ENCODE data around the gene PRKCB.

The PRKCB gene

GRCh38 chr16:24111724-24112302 lies 276.0 kb downstream of the PRKCB start:
- no peaks in the 10 kb centered on the region for H3K36me3 Mint-ChIP-seq (ENCODE audit: low read depth)
- no peak overlapping the region for H3K4me3 Mint-ChIP-seq
- no peaks in the 10 kb centered on the region for H3K9me3 Mint-ChIP-seq
- H3K27me3 Mint-ChIP-seq (ENCODE audit: low read depth), result no peaks in the 10 kb centered on the region
- H3K27ac Mint-ChIP-seq, result no peak overlapping the region
- DNase-seq (ENCODE audit: low spot score), result no peak
- no peaks in the 10 kb centered on the region for H3K4me1 Mint-ChIP-seq (ENCODE audit: low read depth)

DNA sequence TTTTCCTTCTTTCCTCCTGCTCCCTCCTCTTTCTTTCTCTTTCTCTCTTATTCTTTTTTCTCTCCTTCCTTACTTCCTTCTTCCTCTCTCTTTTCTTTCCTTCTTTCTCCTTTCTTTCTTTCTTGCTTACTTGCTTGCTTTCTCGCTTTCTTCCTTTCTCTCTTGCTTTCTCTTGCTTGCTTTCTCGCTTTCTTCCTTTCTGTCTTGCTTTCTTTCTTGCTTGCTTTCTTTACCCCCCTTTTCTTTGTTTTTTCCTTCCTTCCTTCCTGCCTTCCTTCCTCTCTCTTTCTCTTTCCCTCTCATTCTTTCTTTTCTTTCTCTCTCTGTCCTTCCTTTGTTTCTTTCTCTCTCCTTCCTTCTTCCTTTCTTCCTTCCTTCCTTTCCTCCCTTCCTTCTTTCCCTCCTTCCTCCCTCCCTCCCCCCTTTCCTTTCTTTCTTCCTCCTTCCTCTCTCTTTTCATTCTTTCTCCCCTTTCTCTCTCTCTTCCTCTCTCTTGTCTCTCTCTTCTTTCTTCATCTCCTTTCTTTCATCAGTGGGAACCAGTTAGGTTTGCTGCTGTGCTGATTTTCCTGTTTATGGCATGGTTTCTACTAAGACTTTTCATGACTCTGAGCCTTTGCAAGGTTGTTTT lies 277.4 kb downstream of the PRKCB start:
- peak overlapping the region; percentile 58 for H3K27ac Mint-ChIP-seq
- no peaks in the 10 kb centered on the region for H3K36me3 Mint-ChIP-seq (ENCODE audit: low read depth)
- H3K9me3 Mint-ChIP-seq, result no peaks in the 10 kb centered on the region
- H3K4me1 Mint-ChIP-seq (ENCODE audit: low read depth), result no peaks in the 10 kb centered on the region
- DNase-seq (ENCODE audit: low spot score), result no peak
- no peaks in the 10 kb centered on the region for H3K27me3 Mint-ChIP-seq (ENCODE audit: low read depth)
- no peak overlapping the region for H3K4me3 Mint-ChIP-seq

DNA sequence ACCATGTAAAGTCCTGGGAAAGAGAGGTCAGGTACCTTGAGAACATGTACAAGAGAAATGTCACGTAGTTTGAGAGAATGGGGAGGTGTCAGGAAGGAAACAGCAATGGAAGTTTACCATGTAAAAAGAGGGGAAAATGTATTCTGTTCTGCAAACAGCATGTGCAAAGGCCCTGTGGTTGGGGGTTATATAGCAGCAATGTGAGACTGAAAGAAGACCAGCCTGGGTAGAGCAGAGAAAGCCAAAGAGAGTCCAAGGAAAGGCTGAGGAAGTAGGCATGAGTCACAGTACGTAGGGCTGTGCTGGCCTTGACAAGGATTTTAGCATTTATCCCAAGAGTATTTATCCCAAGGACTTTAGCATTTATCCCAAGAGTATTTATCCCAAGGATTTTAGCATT lies 279.1 kb downstream of the PRKCB start:
- DNase-seq (ENCODE audit: low spot score), result no peak
- H3K27ac Mint-ChIP-seq, result no peak overlapping the region
- no peak overlapping the region for H3K4me3 Mint-ChIP-seq
- H3K9me3 Mint-ChIP-seq, result no peaks in the 10 kb centered on the region
- no peaks in the 10 kb centered on the region for H3K4me1 Mint-ChIP-seq (ENCODE audit: low read depth)
- H3K36me3 Mint-ChIP-seq (ENCODE audit: low read depth), result peaks cover 1% of the 10 kb centered on the region
- H3K27me3 Mint-ChIP-seq (ENCODE audit: low read depth), result no peaks in the 10 kb centered on the region

DNA sequence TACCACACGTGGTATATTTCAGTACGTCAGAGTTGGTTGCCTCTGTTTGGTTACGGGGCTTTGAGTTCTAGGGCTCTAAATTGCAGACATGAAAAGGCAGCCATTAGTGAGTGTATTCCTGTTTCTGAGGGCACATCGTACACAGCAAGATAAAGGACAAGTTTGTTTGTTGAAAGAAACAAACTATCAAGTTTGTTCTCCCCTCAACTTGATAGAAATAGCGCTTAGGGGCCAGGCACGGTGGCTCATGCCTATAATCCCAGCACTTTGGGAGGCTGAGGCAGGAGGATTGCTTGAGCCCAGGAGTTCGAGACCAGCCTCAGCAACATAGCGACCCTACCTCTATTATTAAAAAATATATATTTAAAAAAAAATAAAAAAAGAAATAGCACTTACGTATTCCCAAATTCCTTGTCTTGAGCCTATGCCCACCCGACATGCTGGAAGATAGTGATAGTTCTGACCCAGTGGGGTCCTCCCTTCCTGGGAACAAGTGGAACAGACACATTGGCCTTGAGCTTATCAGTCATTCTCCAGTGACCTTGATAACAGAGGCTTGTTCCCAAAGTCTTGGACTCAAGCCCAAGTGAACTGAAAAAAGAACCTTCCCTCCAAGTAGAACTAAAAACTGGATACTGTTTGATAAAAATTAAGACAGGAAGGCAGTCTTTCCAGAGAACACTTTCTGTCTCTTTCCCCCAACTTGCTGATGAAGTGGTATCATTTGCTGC lies 280.4 kb downstream of the PRKCB start:
- H3K27me3 Mint-ChIP-seq (ENCODE audit: low read depth), result no peaks in the 10 kb centered on the region
- H3K9me3 Mint-ChIP-seq, result no peaks in the 10 kb centered on the region
- peaks cover 3% of the 10 kb centered on the region for H3K36me3 Mint-ChIP-seq (ENCODE audit: low read depth)
- no peak overlapping the region for H3K27ac Mint-ChIP-seq
- no peaks in the 10 kb centered on the region for H3K4me1 Mint-ChIP-seq (ENCODE audit: low read depth)
- no peak overlapping the region for H3K4me3 Mint-ChIP-seq
- DNase-seq (ENCODE audit: low spot score), result no peak

- DNase-seq (ENCODE audit: low spot score), result no peak
- Mint-ChIP-seq H3K4me3 (no peak overlapping the region), H3K9me3 (no peaks in the 10 kb centered on the region), H3K4me1 (ENCODE audit: low read depth) (no peaks in the 10 kb centered on the region), H3K36me3 (ENCODE audit: low read depth) (peaks cover 3% of the 10 kb centered on the region), H3K27me3 (ENCODE audit: low read depth) (no peaks in the 10 kb centered on the region), H3K27ac (no peak overlapping the region)
Measured at GRCh38 chr16:24116989-24117388, 281.2 kb downstream of the PRKCB start.

- Mint-ChIP-seq H3K4me3 (no peak overlapping the region), H3K27ac (no peak overlapping the region), H3K36me3 (ENCODE audit: low read depth) (peaks cover 3% of the 10 kb centered on the region), H3K27me3 (ENCODE audit: low read depth) (no peaks in the 10 kb centered on the region), H3K4me1 (ENCODE audit: low read depth) (no peaks in the 10 kb centered on the region), H3K9me3 (no peaks in the 10 kb centered on the region)
- no peak for DNase-seq (ENCODE audit: low spot score)
Measured at GRCh38 chr16:24117680-24118079, 281.9 kb downstream of the PRKCB start.

- Mint-ChIP-seq H3K4me3 (no peak overlapping the region), H3K9me3 (no peaks in the 10 kb centered on the region), H3K36me3 (ENCODE audit: low read depth) (peaks cover 3% of the 10 kb centered on the region), H3K27ac (no peak overlapping the region), H3K27me3 (ENCODE audit: low read depth) (no peaks in the 10 kb centered on the region), H3K4me1 (ENCODE audit: low read depth) (no peaks in the 10 kb centered on the region)
- no peak for DNase-seq (ENCODE audit: low spot score)
Measured at GRCh38 chr16:24118126-24118821, 282.5 kb downstream of the PRKCB start.

GRCh38 chr16:24119807-24120206 lies 284.0 kb downstream of the PRKCB start:
- no peak overlapping the region for H3K27ac Mint-ChIP-seq
- H3K4me1 Mint-ChIP-seq (ENCODE audit: low read depth), result no peaks in the 10 kb centered on the region
- peaks cover 7% of the 10 kb centered on the region for H3K36me3 Mint-ChIP-seq (ENCODE audit: low read depth)
- no peak for DNase-seq (ENCODE audit: low spot score)
- no peak overlapping the region for H3K4me3 Mint-ChIP-seq
- H3K27me3 Mint-ChIP-seq (ENCODE audit: low read depth), result no peaks in the 10 kb centered on the region
- H3K9me3 Mint-ChIP-seq, result no peaks in the 10 kb centered on the region

DNA sequence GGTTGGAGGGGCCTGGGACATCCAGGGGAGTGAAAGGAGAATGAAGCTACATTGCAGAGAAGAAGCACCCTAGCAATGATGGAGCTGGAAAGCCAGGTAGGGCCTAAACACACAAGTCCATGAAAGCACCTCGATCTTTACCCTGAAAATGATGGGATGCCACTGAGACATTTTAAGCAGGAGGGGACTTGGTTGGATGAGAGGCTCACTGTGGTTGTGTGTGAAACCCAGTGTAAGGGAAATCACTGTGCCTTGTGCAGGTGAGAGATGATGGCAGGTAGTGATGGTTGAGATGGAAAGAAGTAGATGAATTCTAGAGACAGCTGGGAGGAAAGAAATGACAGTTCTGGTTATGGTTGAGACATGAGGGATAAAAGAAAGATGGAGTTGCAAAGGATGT lies 287.5 kb downstream of the PRKCB start:
- no peak for DNase-seq (ENCODE audit: low spot score)
- Mint-ChIP-seq H3K27ac (no peak overlapping the region), H3K36me3 (ENCODE audit: low read depth) (peaks cover 21% of the 10 kb centered on the region), H3K4me1 (ENCODE audit: low read depth) (peaks cover 2% of the 10 kb centered on the region), H3K27me3 (ENCODE audit: low read depth) (no peaks in the 10 kb centered on the region), H3K4me3 (no peak overlapping the region), H3K9me3 (no peaks in the 10 kb centered on the region)

DNA sequence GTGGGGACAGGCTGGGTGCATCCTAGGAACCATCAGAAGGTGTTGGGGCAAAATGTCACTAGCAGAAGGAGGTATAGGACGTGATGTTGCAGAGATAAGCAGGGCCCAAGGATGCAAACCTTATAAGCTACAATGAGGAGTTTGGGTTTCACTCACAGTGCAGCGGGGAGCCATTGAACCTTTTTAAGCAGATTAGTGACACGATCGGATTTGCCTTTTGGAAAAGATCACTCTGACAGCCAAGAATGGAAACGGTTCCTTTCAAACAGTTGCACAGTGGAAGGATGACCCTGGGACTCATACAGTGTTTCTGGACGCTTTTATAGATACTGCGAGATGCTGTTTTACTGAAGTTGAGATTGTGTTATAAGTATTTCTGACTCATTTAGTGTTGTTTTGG lies 288.5 kb downstream of the PRKCB start:
- Mint-ChIP-seq H3K27ac (no peak overlapping the region), H3K4me3 (no peak overlapping the region), H3K27me3 (ENCODE audit: low read depth) (no peaks in the 10 kb centered on the region), H3K4me1 (ENCODE audit: low read depth) (peaks cover 2% of the 10 kb centered on the region), H3K9me3 (no peaks in the 10 kb centered on the region), H3K36me3 (ENCODE audit: low read depth) (peaks cover 21% of the 10 kb centered on the region)
- DNase-seq (ENCODE audit: low spot score), result no peak

DNA sequence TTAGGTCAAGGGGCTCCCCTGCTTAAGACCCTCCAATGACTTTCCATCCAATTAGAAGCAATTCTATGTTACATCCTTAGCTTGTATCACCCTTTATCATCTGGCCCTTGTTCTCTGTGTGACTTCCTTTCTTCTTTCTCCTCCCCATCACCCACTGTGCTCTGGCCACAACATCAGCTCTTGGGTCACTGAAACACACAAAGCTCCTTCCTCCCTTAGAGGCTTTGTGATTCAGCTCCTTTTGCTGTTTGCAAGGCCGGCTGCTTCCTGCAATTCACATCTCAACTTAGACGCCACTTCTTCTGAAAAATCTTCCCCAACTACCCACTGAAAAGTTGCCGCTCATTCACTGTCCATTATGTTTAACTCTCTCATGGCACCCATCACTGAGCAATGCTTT lies 289.4 kb downstream of the PRKCB start:
- Mint-ChIP-seq H3K4me3 (no peak overlapping the region), H3K36me3 (ENCODE audit: low read depth) (peaks cover 20% of the 10 kb centered on the region), H3K4me1 (ENCODE audit: low read depth) (peaks cover 2% of the 10 kb centered on the region)

GRCh38 chr16:24129412-24129918 lies 293.7 kb downstream of the PRKCB start:
- peaks cover 28% of the 10 kb centered on the region for H3K36me3 Mint-ChIP-seq (ENCODE audit: low read depth)
- no peak overlapping the region for H3K27ac Mint-ChIP-seq
- H3K27me3 Mint-ChIP-seq (ENCODE audit: low read depth), result no peaks in the 10 kb centered on the region
- no peak overlapping the region for H3K4me3 Mint-ChIP-seq
- H3K4me1 Mint-ChIP-seq (ENCODE audit: low read depth), result peaks cover 9% of the 10 kb centered on the region
- no peak for DNase-seq (ENCODE audit: low spot score)
- no peaks in the 10 kb centered on the region for H3K9me3 Mint-ChIP-seq

More for the DNA sequence above, 289.4 kb downstream of the PRKCB start:
- Mint-ChIP-seq H3K9me3 (no peaks in the 10 kb centered on the region), H3K27ac (no peak overlapping the region), H3K27me3 (ENCODE audit: low read depth) (no peaks in the 10 kb centered on the region)
- DNase-seq (ENCODE audit: low spot score), result no peak

GRCh38 chr16:24130494-24131085 lies 294.8 kb downstream of the PRKCB start:
- Mint-ChIP-seq H3K36me3 (ENCODE audit: low read depth) (peaks cover 19% of the 10 kb centered on the region), H3K4me3 (no peak overlapping the region), H3K27me3 (ENCODE audit: low read depth) (no peaks in the 10 kb centered on the region), H3K4me1 (ENCODE audit: low read depth) (peaks cover 7% of the 10 kb centered on the region), H3K9me3 (no peaks in the 10 kb centered on the region), H3K27ac (no peak overlapping the region)
- no peak for DNase-seq (ENCODE audit: low spot score)

GRCh38 chr16:24131294-24131693 lies 295.5 kb downstream of the PRKCB start:
- H3K27ac Mint-ChIP-seq, result no peak overlapping the region

More at GRCh38 chr16:24131294-24131693, 295.5 kb downstream of the PRKCB start:
- DNase-seq (ENCODE audit: low spot score), result no peak
- H3K4me1 Mint-ChIP-seq (ENCODE audit: low read depth), result peaks cover 7% of the 10 kb centered on the region
- H3K4me3 Mint-ChIP-seq, result no peak overlapping the region
- peaks cover 15% of the 10 kb centered on the region for H3K36me3 Mint-ChIP-seq (ENCODE audit: low read depth)
- no peaks in the 10 kb centered on the region for H3K9me3 Mint-ChIP-seq
- no peaks in the 10 kb centered on the region for H3K27me3 Mint-ChIP-seq (ENCODE audit: low read depth)
